Loucy (cell line): ENCODE measurements around the gene ARRDC2.

ENCODE experiments used
- H2AFZ ChIP-seq: fragments of 200-600 bp; sonication (generic); 2 replicates; pipeline ENCODE4 v1.6.0; 2016; ENCODE audit warnings: antibody characterized with exemption, mild to moderate bottlenecking, low read length, moderate library complexity
- H3F3A ChIP-seq: fragments of 200-600 bp; 2 replicates; pipeline ENCODE4 v1.6.0; 2016; ENCODE audit warnings: antibody characterized with exemption, low read depth, mild to moderate bottlenecking
- H3K27me3 ChIP-seq: fragments of 200-600 bp; sonication (generic); 2 replicates; pipeline ENCODE4 v1.6.1; 2014; ENCODE audit warnings: low read length, mild to moderate bottlenecking; ENCODE audit not compliant: insufficient read depth, poor library complexity, severe bottlenecking
- H3K36me3 ChIP-seq: fragments of 200-600 bp; sonication (generic); 2 replicates; pipeline ENCODE4 v1.6.1; 2016; ENCODE audit warnings: low read length; ENCODE audit not compliant: insufficient read depth
- H3K4me1 ChIP-seq: fragments of 200-600 bp; sonication (generic); 2 replicates; pipeline ENCODE4 v1.5.1; 2014; ENCODE audit warnings: low read length, mild to moderate bottlenecking; ENCODE audit not compliant: insufficient read depth, poor library complexity, severe bottlenecking
- H3K4me2 ChIP-seq: fragments of 200-600 bp; sonication (generic); 2 replicates; pipeline ENCODE4 v1.6.0; 2014; ENCODE audit warnings: antibody characterized with exemption, low read length, low read depth, mild to moderate bottlenecking; ENCODE audit not compliant: poor library complexity, severe bottlenecking
- H3K4me3 ChIP-seq: fragments of 200-600 bp; sonication (generic); 2 replicates; pipeline ENCODE4 v1.5.1; 2014; ENCODE audit warnings: low read length, mild to moderate bottlenecking, mixed read lengths; ENCODE audit not compliant: poor library complexity, severe bottlenecking
- H3K79me2 ChIP-seq: fragments of 200-600 bp; sonication (generic); 2 replicates; pipeline ENCODE4 v1.6.1; 2014; ENCODE audit warnings: low read length; ENCODE audit not compliant: insufficient read depth
- H3K9ac ChIP-seq: fragments of 200-600 bp; sonication (generic); 2 replicates; pipeline ENCODE4 v1.6.0; 2014; ENCODE audit warnings: mild to moderate bottlenecking, low read depth, low read length, moderate library complexity; ENCODE audit not compliant: poor library complexity, severe bottlenecking
- H3K9me2 ChIP-seq: fragments of 200-600 bp; sonication (generic); replicated peaks from 2 replicates; pipeline ENCODE4 v1.6.1; 2016; ENCODE audit warnings: low read depth, low read length, mixed read lengths
- H3K9me3 ChIP-seq: fragments of 200-600 bp; sonication (generic); 2 replicates; pipeline ENCODE4 v1.6.1; 2014; ENCODE audit warnings: mild to moderate bottlenecking, antibody characterized with exemption, low read length, low read depth; ENCODE audit not compliant: insufficient read depth
- H4K20me1 ChIP-seq: fragments of 200-600 bp; sonication (generic); 2 replicates; pipeline ENCODE4 v1.6.0; 2014; ENCODE audit warnings: antibody characterized with exemption, low read length, mild to moderate bottlenecking; ENCODE audit not compliant: insufficient read depth, poor library complexity, severe bottlenecking
- CTCF ChIP-seq: fragments of 200-600 bp; sonication (generic); conservative IDR thresholded peaks from 2 replicates; pipeline ENCODE4 v1.5.1; 2014; ENCODE audit warnings: mild to moderate bottlenecking, antibody characterized with exemption, low read length
- EZH2phosphoT487 ChIP-seq: fragments of 200-600 bp; IDR thresholded peaks from 2 replicates; pipeline ENCODE4 v1.6.1; 2018; ENCODE audit warnings: antibody characterized with exemption, mild to moderate bottlenecking, moderate library complexity, borderline replicate concordance

The ARRDC2 gene

DNA sequence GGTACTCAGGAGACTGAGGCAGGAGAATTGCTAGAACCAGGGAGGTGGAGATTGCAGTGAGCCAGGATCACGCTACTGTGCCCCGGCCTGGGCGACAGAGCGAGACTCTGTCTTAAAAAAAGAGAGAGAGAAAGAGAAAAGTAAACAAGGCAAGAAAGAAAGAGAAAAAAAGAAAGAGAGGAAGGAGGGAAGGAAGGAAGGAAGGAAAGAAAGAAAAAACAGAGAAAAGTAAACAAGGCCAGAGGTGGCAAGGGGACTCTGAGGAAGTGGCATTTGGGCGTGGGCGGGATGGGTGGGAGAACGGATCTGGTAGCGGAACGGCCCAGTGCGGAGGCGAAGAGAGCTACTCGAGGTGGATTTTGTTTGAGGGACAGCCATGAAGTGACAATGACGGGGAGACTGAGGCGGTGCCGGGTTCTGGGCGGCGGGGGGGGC is 7.5 kb upstream of the ARRDC2 start:
- no peaks in the 10 kb centered on the region for H3F3A ChIP-seq
- H3K9ac ChIP-seq, result peak overlapping the region; percentile 81
- H3K4me2 ChIP-seq, result peak overlapping the region; percentile 63

GRCh38 chr19:18000915-18001776 is 6.8 kb upstream of the ARRDC2 start:
- Histone ChIP-seq H4K20me1 (peaks cover 11% of the 10 kb centered on the region), H3K36me3 (no peaks in the 10 kb centered on the region), H3K4me2 (peak overlapping the region; percentile 98), H2AFZ (peak overlapping the region; percentile 92), H3K9me2 (no peaks in the 10 kb centered on the region), H3F3A (no peaks in the 10 kb centered on the region), H3K9ac (peak overlapping the region; percentile 81), H3K4me1 (peaks cover 14% of the 10 kb centered on the region), H3K79me2 (peaks cover 15% of the 10 kb centered on the region), H3K27me3 (no peaks in the 10 kb centered on the region), H3K4me3 (peak overlapping the region; percentile 94), H3K9me3 (no peaks in the 10 kb centered on the region)
- TF ChIP-seq EZH2phosphoT487 (no peak), CTCF (no peak)

More for the DNA sequence above, 7.5 kb upstream of the ARRDC2 start:
- H3K36me3 ChIP-seq, result no peaks in the 10 kb centered on the region
- no peaks in the 10 kb centered on the region for H3K9me2 ChIP-seq
- peak overlapping the region; percentile 94 for H3K4me3 ChIP-seq
- H4K20me1 ChIP-seq, result peaks cover 11% of the 10 kb centered on the region
- TF ChIP-seq CTCF (no peak), EZH2phosphoT487 (no peak)
- peak overlapping the region; percentile 92 for H2AFZ ChIP-seq
- peaks cover 15% of the 10 kb centered on the region for H3K79me2 ChIP-seq
- peaks cover 14% of the 10 kb centered on the region for H3K4me1 ChIP-seq
- H3K9me3 ChIP-seq, result no peaks in the 10 kb centered on the region
- no peaks in the 10 kb centered on the region for H3K27me3 ChIP-seq

GRCh38 chr19:18001777-18002345 is 6.1 kb upstream of the ARRDC2 start:
- H3F3A ChIP-seq, result no peaks in the 10 kb centered on the region
- no peaks in the 10 kb centered on the region for H3K36me3 ChIP-seq
- H4K20me1 ChIP-seq, result peaks cover 11% of the 10 kb centered on the region
- peak overlapping the region; percentile 81 for H3K9ac ChIP-seq
- no peak for TF ChIP-seq CTCF
- no peak for TF ChIP-seq EZH2phosphoT487
- H3K9me3 ChIP-seq, result no peaks in the 10 kb centered on the region
- H3K4me3 ChIP-seq, result peak overlapping the region; percentile 94
- H3K4me2 ChIP-seq, result peak overlapping the region; percentile 98
- no peaks in the 10 kb centered on the region for H3K27me3 ChIP-seq
- peaks cover 15% of the 10 kb centered on the region for H3K79me2 ChIP-seq
- 0 out of 2 replicates have a peak overlapping the region, but pooled peaks have one; percentile 92 for H2AFZ ChIP-seq
- no peaks in the 10 kb centered on the region for H3K9me2 ChIP-seq
- H3K4me1 ChIP-seq, result peaks cover 14% of the 10 kb centered on the region
